Measurements from ENCODE around the gene SLC6A5. TPM values are rescaled to one million over a fixed set of nuclear protein-coding genes. Genes with fewer than 3 reads are reported as not detected.

Gene SLC6A5
- total RNA-seq, 1 experiment from 2014 or later, result not detected

DNA sequence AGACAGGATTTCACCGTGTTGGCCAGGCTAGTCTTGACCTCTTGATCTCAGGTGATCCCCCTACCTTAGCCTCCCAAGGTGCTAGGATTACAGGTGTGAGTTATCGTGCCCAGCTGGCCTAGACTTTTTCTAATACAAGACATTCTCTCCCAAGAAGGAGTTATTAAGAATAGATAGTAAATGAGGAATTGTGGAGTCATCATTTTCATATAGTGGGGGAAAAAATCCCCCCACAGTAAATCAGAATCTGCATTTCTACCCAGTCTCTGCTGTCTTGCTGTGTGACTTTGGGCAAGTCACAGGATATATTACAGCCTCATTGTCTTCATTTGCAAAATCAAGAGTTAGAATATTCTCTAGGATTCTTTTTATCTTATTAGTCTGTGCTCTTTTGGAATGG lies 21.6 kb downstream of the SLC6A5 start:
- no peak for ATAC-seq
- ChIA-PET POLR2A (ENCODE audit: unreplicated experiment) (no interaction called here), CTCF (no interaction called here)
- Histone ChIP-seq H4K20me1 (ENCODE audit: low read length) (no peaks in the 10 kb centered on the region), H3K27me3 (ENCODE audit: low read length) (peaks cover 2% of the 10 kb centered on the region; the same call in 1 of the 2 replicates), H2AFZ (ENCODE audit: low read length) (no peak overlapping the region), H3K9me2 (replicated peaks; ENCODE audit: low read length) (no peaks in the 10 kb centered on the region), H3K4me3 (ENCODE audit: low read length) (no peak overlapping the region), H3K79me2 (ENCODE audit: low read length) (no peaks in the 10 kb centered on the region), H3K4me2 (ENCODE audit: low read length) (no peak overlapping the region), H3K27ac (ENCODE audit: low read length) (no peak overlapping the region), H3K9me3 (ENCODE audit: low read length) (no peaks in the 10 kb centered on the region), H3K9ac (ENCODE audit: low read length) (no peak overlapping the region), H3K4me1 (ENCODE audit: insufficient read depth, low read length) (no peaks in the 10 kb centered on the region), H3K36me3 (ENCODE audit: low read depth, low read length) (no peaks in the 10 kb centered on the region), H3F3A (ENCODE audit: low read length, unreplicated experiment) (no peaks in the 10 kb centered on the region)
- TF ChIP-seq EZH2phosphoT487 (IDR thresholded peaks at IDR 0.05; ENCODE audit: borderline replicate concordance, low read length) (no peak), EZH2 (IDR thresholded peaks at IDR 0.05; ENCODE audit: low read length, unreplicated experiment) (no peak), CTCF (conservative IDR thresholded peaks at IDR 0.05; ENCODE audit: low read depth, low read length) (no peak)
- DNase-seq, result no peak
- no TSS peak for BruUV-seq (replicated peaks)
- intact Hi-C loops (cut with micrococcal nuclease), result no loop called here

GRCh38 chr11:20621679-20622078 lies 22.3 kb downstream of the SLC6A5 start:
- intact Hi-C loops (cut with micrococcal nuclease), result no loop called here
- Histone ChIP-seq H4K20me1 (ENCODE audit: low read length) (no peaks in the 10 kb centered on the region), H3F3A (ENCODE audit: low read length, unreplicated experiment) (no peaks in the 10 kb centered on the region), H3K79me2 (ENCODE audit: low read length) (no peaks in the 10 kb centered on the region), H3K9ac (ENCODE audit: low read length) (no peak overlapping the region), H3K27me3 (ENCODE audit: low read length) (peaks cover 9% of the 10 kb centered on the region; the same call in 1 of the 2 replicates), H3K36me3 (ENCODE audit: low read depth, low read length) (no peaks in the 10 kb centered on the region), H3K9me3 (ENCODE audit: low read length) (no peaks in the 10 kb centered on the region), H3K4me2 (ENCODE audit: low read length) (no peak overlapping the region), H3K9me2 (replicated peaks; ENCODE audit: low read length) (no peaks in the 10 kb centered on the region), H2AFZ (ENCODE audit: low read length) (no peak overlapping the region), H3K4me3 (ENCODE audit: low read length) (no peak overlapping the region), H3K4me1 (ENCODE audit: insufficient read depth, low read length) (no peaks in the 10 kb centered on the region), H3K27ac (ENCODE audit: low read length) (no peak overlapping the region)
- DNase-seq, result no peak
- BruUV-seq (replicated peaks), result no TSS peak
- ChIA-PET POLR2A (ENCODE audit: unreplicated experiment) (no interaction called here), CTCF (no interaction called here)
- ATAC-seq, result no peak
- TF ChIP-seq CTCF (conservative IDR thresholded peaks at IDR 0.05; ENCODE audit: low read depth, low read length) (no peak), EZH2 (IDR thresholded peaks at IDR 0.05; ENCODE audit: low read length, unreplicated experiment) (no peak), EZH2phosphoT487 (IDR thresholded peaks at IDR 0.05; ENCODE audit: borderline replicate concordance, low read length) (no peak)

GRCh38 chr11:20623252-20623651 lies 23.8 kb downstream of the SLC6A5 start:
- Histone ChIP-seq H3F3A (ENCODE audit: low read length, unreplicated experiment) (no peaks in the 10 kb centered on the region), H3K9me2 (replicated peaks; ENCODE audit: low read length) (no peaks in the 10 kb centered on the region), H3K79me2 (ENCODE audit: low read length) (no peaks in the 10 kb centered on the region), H3K27me3 (ENCODE audit: low read length) (peaks cover 16% of the 10 kb centered on the region), H3K9ac (ENCODE audit: low read length) (no peak overlapping the region), H3K36me3 (ENCODE audit: low read depth, low read length) (no peaks in the 10 kb centered on the region), H3K4me2 (ENCODE audit: low read length) (no peak overlapping the region), H3K27ac (ENCODE audit: low read length) (no peak overlapping the region), H3K9me3 (ENCODE audit: low read length) (no peaks in the 10 kb centered on the region), H3K4me1 (ENCODE audit: insufficient read depth, low read length) (no peaks in the 10 kb centered on the region), H4K20me1 (ENCODE audit: low read length) (no peaks in the 10 kb centered on the region), H3K4me3 (ENCODE audit: low read length) (no peak overlapping the region), H2AFZ (ENCODE audit: low read length) (no peak overlapping the region)
- intact Hi-C loops (cut with micrococcal nuclease), result no loop called here
- TF ChIP-seq CTCF (conservative IDR thresholded peaks at IDR 0.05; ENCODE audit: low read depth, low read length) (no peak), EZH2 (IDR thresholded peaks at IDR 0.05; ENCODE audit: low read length, unreplicated experiment) (no peak), EZH2phosphoT487 (IDR thresholded peaks at IDR 0.05; ENCODE audit: borderline replicate concordance, low read length) (no peak)
- ChIA-PET CTCF (no interaction called here), POLR2A (ENCODE audit: unreplicated experiment) (no interaction called here)
- no peak for DNase-seq
- BruUV-seq (replicated peaks), result no TSS peak
- ATAC-seq, result no peak

Measured in PC-3 (cell line).